ENCODE results near the gene RXRA.

- no peak for TF ChIP-seq YY1 (IDR thresholded peaks at IDR 0.05; ENCODE audit: insufficient read depth, insufficient read length)
- no peak for TF ChIP-seq ZNF274 (IDR thresholded peaks at IDR 0.05; ENCODE audit: low read depth, low read length)
Measured at GRCh38 chr9:134304690-134305089, 21.6 kb upstream of the RXRA start.
